HG03039 (cell line): Measurements from ENCODE around the gene NUCB2.
"Not testable (repeated sequence)": the region's sequence is repeated elsewhere in the genome, so short reads cannot be mapped to it uniquely, and the experiment has no call there.

Experiments
- ATAC-seq: cut with Tn5 transposase; IDR thresholded peaks from one replicate; pipeline ENCODE4 v1.9.1; 2021; ENCODE audit warnings: mild to moderate bottlenecking, moderate library complexity; ENCODE audit not compliant: unreplicated experiment

The NUCB2 gene

GRCh38 chr11:17276236-17277023 is at the start of gene NUCB2:
Gene NUCB2, plus strand, starts transcription at chr11:17276739. Its CDS starts 18,585 bp downstream, at chr11:17295324.
- ATAC-seq = peak; percentile 99

- not testable (repeated sequence) for ATAC-seq
Observed at GRCh38 chr11:17228186-17228925, 48.2 kb upstream of the NUCB2 start.

GRCh38 chr11:17229481-17230152 is 46.9 kb upstream of the NUCB2 start:
- no peak for ATAC-seq

GRCh38 chr11:17230867-17231851 is 45.4 kb upstream of the NUCB2 start:
- ATAC-seq = peak; percentile 91

GRCh38 chr11:17233101-17233500 is 43.4 kb upstream of the NUCB2 start:
- no peak for ATAC-seq

GRCh38 chr11:17238377-17238776 is 38.2 kb upstream of the NUCB2 start:
- no peak for ATAC-seq

GRCh38 chr11:17239927-17240326 is 36.6 kb upstream of the NUCB2 start:
- not testable (repeated sequence) for ATAC-seq

GRCh38 chr11:17240780-17241179 is 35.8 kb upstream of the NUCB2 start:
- ATAC-seq = no peak

- ATAC-seq = not testable (repeated sequence)
Observed at GRCh38 chr11:17242954-17243353, 33.6 kb upstream of the NUCB2 start.

GRCh38 chr11:17244046-17244445 is 32.5 kb upstream of the NUCB2 start:
- ATAC-seq = peak; percentile 58

GRCh38 chr11:17250561-17251350 is 25.8 kb upstream of the NUCB2 start:
- ATAC-seq = no peak

- no peak for ATAC-seq
Observed at GRCh38 chr11:17252704-17253103, 23.8 kb upstream of the NUCB2 start.

- ATAC-seq = no peak
Observed at GRCh38 chr11:17256512-17256911, 20.0 kb upstream of the NUCB2 start.

GRCh38 chr11:17257196-17257595 is 19.3 kb upstream of the NUCB2 start:
- no peak for ATAC-seq

GRCh38 chr11:17258670-17259069 is 17.9 kb upstream of the NUCB2 start:
- no peak for ATAC-seq

GRCh38 chr11:17259519-17259918 is 17.0 kb upstream of the NUCB2 start:
- no peak for ATAC-seq

- no peak for ATAC-seq
Observed at GRCh38 chr11:17260020-17260419, 16.5 kb upstream of the NUCB2 start.

GRCh38 chr11:17263769-17264168 is 12.8 kb upstream of the NUCB2 start:
- ATAC-seq = no peak

GRCh38 chr11:17266781-17267180 is 9.8 kb upstream of the NUCB2 start:
- ATAC-seq = no peak

- no peak for ATAC-seq
Observed at GRCh38 chr11:17267576-17267975, 9.0 kb upstream of the NUCB2 start.
